Vagina (tissue), 2 donors: ENCODE measurements around the gene IMPA2.

Experiments used
- CTCF ChIP-seq, 3 experiments: fragments of 450-650 bp in 2 of 3; fragments of 200-600 bp in 1 of 3; sonication (generic) in 1 of 3; IDR thresholded peaks; one replicate each; pipeline ENCODE4 v1.5.1; 2017 to 2019; ENCODE audit warnings: antibody characterized with exemption in 3 of 3, mild to moderate bottlenecking in 2 of 3, moderate library complexity in 2 of 3
- POLR2AphosphoS5 ChIP-seq, 2 donors: sonication (generic); formaldehyde crosslinking; IDR thresholded peaks; one replicate each; pipeline ENCODE4 v1.9.0; 2017; ENCODE audit warnings: antibody characterized with exemption in 2 of 2, mild to moderate bottlenecking in 2 of 2, low read depth in 1 of 2; ENCODE audit not compliant: insufficient read depth in 1 of 2

- TF ChIP-seq CTCF (IDR thresholded peaks at IDR 0.05) (no peak), POLR2AphosphoS5 (IDR thresholded peaks at IDR 0.05; ENCODE audit: insufficient read depth in 1 of 2, low read depth in 1 of 2) (no peak)
Observed at GRCh38 chr18:12031181-12031580, 49.9 kb downstream of the IMPA2 start.
